GM23248 (cell line): ENCODE measurements around the gene ERCC3.

Source experiments
- EZH2 ChIP-seq: fragments of 200-600 bp; sonication (generic); IDR thresholded peaks from 2 replicates; pipeline ENCODE4 v1.6.1; 2018; ENCODE audit warnings: antibody characterized with exemption, mild to moderate bottlenecking; ENCODE audit not compliant: insufficient read depth, poor library complexity, severe bottlenecking
- EZH2phosphoT487 ChIP-seq: fragments of 200-600 bp; sonication (generic); IDR thresholded peaks from 2 replicates; pipeline ENCODE4 v1.6.1; 2018; ENCODE audit warnings: antibody characterized with exemption, moderate library complexity, mild to moderate bottlenecking, low read depth; ENCODE audit not compliant: insufficient read depth

GRCh38 chr2:127326289-127326945, 32.5 kb upstream of the ERCC3 start:
- TF ChIP-seq EZH2phosphoT487 (no peak), EZH2 (no peak)
